Activated CD8-positive, alpha-beta memory T cell treated with anti-CD3 and anti-CD28 coated beads, Interleukin-2, amount 50 U/mL, for 24 hours (primary cell): ENCODE data around the gene ZNF541.

ENCODE experiments used
- DNase-seq: peaks from one replicate; pipeline ENCODE4 v3.0.0-alpha.2; 2020; ENCODE audit errors: extremely low read depth

The ZNF541 gene

DNA sequence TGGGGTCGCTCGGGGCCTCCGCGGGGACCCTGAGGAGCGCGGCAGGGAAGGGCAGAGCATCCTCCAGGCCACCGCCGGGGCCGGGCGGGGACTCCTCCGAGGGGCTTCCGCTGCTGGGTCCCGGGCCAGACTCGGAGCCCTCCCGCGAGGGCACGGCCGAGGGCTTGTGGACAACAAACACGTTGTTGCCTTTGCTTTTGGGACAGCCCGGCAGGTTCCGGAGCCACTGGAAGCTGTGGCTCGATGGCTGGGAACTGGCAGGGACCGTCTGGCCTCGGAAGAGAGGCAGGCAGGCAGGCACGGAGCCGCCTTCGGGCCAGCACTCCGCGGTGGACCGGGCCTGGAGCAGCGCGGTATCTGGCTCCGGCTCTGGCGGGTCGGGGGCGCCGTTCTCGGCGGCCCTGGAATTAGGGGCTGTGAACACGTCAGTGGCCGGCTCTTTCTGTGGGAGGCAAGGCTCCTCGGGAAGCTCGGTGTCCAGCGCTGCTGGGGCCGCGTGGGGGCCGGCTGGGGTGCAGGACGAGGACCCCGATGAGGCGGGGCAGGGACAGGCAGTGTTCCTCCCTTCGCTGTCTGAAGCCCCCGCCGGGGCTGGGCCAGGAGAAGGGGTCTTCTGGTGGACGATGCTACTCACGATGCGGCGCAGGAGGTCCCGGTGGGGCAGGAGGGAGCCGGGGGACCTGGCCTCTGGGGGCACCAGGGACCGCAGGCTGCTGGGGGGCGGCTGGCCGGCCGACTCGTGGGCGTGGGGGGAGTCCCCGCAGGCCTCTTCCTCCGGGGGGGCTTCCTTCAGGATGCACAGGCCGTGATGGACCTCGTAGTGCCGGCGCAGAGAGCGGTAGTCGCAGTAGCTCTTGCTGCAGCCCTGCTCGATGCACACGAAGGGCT is 27.6 kb downstream of the ZNF541 start:
- DNase-seq: no peak

DNA sequence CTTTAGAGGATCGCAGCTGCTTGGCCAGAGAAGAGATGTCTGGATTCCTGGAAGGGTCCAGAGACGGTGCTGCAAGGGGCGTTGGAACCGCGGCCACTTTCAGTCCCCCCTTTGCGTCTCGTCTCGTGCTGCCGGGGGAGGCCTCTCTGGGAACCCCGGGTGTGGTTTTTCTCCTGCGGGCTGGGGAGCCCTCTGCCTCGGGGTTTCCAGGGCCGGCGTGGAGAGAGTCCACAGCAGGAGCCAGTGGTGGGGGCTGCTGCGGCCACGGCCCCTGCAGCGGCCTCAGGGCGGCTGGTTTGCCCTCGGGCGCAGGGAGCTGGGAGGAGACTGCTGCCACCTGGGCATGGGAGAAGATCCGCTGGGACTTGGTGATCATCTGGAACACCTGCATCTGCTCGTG is 28.5 kb downstream of the ZNF541 start:
- DNase-seq: no peak

DNA sequence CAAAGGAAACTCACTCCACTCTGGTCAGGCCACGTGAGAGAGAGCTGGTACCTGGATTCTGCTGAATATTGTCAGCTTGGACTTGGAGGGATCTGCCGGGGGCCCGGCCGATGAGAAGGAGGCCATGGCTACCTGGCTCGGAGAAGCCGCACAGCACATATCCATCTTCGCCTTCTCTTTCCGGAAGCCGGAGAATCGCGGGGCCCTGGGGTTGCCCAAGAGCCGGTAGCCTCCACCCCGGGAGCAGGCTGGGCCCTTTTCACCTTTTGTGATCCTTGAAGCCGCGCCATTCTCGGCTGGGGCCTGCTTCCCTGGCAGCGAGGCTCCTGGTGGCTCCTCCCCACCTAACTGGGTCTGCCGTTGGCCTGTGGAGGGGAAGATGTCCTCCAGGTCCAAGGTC is 28.9 kb downstream of the ZNF541 start:
- DNase-seq: no peak

DNA sequence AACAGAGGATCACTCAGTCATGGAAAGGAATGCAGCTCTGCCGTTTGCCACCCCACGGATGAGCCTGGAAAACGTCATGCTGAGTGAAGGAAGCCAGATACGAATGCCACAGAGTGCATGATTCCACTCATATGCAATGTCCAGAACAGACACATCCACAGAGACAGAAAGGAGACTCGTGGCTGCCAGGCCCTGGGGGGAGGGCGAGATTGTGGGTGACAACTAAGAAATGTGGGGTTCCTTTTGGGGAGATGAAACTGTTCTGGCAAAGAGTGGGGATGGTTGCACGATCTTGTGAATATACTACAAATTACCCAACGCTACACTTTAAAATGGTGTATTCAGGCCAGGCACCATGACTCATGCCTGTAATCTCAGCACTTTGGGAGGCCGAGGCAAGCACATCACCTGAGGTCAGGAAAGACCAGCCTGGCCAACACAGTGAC is 30.9 kb downstream of the ZNF541 start:
- no peak for DNase-seq

DNA sequence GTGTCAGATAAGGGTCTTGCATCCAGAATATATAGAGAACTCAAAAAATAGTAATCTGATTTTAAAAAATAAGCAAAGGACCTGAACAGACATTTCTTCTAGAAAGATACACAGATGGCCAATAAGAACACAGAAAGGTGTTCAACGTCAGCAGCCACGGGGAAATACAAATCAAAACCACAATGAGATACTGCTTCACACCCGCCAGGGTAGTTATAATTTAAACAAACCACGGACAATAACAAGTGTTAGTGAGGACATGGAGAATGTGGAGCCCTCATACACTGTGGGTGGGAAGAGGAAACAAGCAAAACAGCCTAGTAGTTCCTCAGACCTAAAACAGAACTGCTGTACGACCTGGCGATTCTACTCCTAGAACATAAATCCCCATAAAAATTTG is 31.4 kb downstream of the ZNF541 start:
- no peak for DNase-seq

DNA sequence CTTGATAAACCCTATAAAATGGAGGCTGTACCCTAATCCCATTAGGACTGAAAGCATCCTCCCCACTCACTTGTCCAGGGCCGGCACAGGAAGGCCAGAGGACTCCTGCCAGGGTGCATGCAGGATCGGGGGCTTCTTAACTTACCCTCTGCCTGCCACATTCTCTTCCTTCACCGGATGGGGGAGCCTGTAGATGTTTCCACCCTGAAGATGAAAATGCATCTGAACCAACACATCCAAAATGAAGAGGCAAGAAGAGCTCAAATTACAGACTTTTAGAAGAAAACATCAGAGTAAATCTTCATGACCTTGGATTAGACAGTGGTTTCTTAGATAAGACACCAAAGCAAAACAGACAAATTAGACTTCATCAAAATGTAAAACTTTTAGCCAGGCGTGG is 32.2 kb downstream of the ZNF541 start:
- no peak for DNase-seq

DNA sequence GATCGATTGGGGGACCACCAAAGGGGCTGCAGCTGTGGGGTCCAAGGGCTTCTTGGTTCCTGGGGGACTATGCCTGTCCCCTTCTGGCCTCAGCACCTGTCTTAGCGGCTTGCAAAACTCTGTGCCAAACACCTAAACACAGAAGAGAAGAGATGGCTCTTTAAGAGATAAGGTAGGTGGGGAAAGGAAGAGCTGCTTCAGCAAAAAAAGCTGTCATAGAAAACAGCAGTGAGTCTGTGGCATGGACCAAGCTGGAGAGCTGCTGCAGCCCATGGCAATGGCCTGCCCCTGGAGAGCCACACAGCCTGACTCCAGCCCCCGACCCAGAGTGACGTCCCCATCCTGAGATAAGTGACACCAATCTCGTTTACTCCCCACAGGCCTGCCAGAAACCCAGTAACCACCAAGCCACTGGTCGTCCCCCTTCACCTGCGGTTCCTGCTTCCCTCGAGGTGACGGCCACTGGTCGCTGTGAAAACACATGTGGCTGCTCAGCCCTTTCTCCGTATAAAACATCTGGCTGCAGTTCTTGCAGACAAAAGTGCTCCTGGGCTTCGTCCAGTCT is 33.1 kb downstream of the ZNF541 start:
- no peak for DNase-seq

DNA sequence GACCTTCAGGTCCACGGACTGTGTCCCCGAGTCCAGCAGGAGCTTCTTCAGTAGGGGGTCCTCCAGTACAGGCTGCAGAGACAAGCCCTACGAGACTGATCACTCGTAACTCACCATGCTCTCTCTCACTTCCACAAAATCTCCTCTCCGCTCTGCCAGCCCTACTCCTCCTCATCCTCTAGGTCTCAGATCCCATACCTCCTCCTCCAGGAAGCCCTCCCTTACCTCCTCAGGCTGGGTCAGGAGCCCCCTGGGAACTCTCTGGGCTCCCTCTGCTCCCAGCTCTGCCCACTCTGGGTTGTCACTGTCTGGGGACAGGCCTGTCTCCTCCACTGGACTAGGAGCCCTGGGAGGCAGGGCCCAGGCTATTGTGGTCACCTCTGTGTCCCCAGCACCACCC is 34.1 kb downstream of the ZNF541 start:
- DNase-seq: no peak

DNA sequence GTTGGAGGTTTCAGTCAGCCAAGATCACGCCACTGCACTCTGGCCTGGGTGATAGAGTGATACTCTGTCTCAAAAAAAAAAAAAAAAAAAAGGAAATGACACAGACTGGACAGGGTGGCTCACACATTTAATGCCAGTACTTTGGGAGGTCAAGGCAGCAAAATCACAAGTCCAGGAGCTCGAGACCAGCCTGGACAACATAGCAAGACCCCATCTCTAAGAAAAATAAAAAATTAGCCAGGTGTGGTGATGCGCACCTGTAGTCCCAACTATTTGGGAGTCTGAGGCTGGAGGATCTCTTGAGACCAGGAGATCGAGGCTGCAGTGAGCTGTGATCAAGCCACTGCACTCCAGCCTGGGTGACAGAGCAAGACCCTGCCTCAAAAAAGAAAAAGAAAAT is 35.5 kb downstream of the ZNF541 start:
- no peak for DNase-seq

DNA sequence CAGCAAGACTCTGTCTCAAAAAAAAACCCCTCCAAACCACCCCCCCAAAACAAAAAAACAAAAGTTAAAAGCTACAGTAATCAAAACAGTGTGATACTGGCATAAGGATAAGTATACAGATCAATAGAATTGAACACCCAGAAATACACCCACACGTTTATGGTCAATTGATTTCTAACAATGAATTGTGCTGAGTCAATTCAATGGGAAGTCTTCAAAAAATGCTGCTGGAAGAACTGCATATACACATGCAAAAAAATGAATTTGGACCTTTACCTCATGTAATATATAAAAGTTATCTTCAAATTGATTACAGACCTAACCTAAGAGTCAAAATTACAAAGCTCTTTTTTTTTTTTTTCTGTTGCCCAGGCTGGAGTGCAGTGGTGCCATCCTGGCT is 38.3 kb downstream of the ZNF541 start:
- no peak for DNase-seq

DNA sequence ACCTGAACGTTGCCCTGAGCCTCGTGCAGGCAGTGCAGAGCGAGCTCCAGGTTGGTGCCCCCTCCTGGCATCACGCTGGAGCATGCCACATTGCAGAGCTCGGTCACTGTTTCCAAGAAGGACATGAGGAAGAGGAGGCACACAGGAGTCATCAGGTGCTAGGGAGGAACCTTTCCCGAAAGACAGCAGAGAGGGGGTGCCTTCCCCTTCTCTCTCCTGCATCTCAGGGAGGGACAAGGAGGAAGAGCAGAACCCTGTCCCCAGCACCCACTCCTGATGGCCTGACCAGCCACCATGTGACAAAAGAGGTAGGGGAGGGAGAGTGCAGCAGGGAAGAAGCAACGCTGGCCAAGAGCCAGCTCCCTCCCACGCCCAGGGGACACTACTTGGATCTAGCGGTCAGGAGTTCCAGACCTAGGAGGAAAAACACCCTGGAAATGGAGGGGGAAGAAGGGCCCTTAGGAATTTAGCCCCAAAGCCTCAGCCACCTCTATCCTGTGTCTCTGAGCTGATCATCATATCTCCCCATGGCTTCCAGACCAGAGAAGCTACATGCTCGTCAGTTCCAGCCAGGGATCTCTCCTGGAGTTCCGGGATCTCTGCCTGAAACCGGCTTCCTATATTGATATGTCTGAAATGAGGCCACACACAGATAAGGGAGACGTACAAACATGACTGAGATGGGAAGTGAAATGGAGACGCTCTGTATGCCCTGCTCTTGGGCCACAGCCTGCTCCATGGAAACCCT is 41.1 kb downstream of the ZNF541 start:
- no peak for DNase-seq

DNA sequence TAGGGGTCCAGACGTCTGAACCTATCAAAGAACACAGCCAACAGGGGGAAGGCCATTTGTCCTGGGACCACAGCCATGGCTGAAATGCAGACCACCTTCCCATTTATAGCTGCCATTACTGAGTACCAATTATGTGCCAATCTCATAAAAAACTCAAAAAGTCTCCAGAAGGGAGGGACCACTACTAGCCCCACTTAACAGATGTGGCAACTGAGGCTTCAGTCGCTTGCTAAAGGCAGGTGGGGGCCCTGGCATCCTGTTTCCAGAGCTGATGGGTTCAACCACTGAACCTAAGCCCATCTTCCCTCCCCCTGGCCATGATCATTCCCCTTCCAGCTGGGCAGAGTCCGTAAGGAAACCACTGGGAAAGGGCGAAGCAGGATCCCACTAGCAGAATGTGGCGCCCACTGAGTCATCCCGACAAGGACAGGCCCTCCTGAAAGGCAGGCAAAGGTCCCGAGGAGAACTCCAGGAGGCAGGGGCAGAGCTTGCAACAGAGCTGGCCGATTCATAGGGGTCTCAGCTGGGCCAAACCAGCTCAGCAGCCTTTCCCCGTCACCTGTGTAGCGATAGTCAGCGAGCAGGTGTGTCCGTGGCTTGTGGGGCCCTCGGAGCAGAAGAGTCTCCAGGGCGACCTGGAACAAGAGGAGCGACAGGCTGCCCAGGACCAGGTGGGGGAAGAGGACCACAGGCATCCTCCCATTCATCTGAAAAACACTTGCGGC is 43.8 kb downstream of the ZNF541 start:
- no peak for DNase-seq

DNA sequence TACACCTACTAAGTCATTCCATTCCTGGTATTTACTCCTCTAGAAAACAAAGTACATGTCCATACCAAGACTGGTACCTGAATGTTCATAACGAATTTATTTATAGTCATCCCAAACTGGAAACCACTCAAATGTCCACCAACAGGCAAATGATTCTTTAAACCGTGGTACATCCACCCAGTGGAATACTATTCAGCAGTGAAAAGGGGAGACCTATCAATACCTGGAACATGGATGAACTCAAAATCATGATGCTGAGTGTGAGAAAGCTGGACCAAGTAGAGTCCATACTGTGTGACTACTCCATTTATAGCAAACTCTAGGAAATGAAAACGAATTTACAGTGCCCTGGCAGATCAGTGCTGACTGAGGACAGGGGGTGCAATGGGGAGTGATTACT is 46.1 kb downstream of the ZNF541 start:
- DNase-seq: no peak

DNA sequence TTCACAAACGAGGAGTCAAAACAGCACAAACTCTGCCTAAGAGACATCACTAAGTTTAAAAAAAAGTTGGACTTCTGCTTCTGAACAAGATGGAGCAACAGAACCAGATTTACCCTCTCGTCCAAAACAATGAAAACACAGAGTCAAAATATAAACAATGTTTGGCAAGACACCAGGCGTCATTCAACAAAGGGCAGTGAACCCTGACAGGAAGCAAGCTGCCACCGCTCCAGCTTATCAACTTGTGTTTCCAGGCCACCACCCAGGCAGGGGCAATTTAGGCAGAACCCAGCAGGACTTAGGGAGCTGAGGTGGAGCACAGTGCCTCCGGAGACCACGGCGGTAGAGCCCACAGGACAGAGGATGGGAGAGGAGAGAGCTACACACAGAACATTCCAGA is 49.5 kb downstream of the ZNF541 start:
- DNase-seq: no peak
